GM23248 (cell line): Measurements from ENCODE around the gene SGPL1. TPM values are rescaled to one million over a fixed set of nuclear protein-coding genes. Genes with fewer than 3 reads are reported as not detected.

Experiments used
- DNase-seq: peaks from one replicate; pipeline ENCODE4 v3.0.0-alpha.2; 2015
- H2AFZ ChIP-seq: fragments of 200-600 bp; sonication (generic); 2 replicates; pipeline ENCODE4 v1.6.1; 2016; ENCODE audit warnings: antibody characterized with exemption
- H3F3A ChIP-seq: fragments of 200-600 bp; sonication (generic); 2 replicates; pipeline ENCODE4 v1.6.1; 2016; ENCODE audit warnings: mild to moderate bottlenecking, antibody characterized with exemption, mixed run types; ENCODE audit not compliant: insufficient read depth
- H3K27ac ChIP-seq: fragments of 200-600 bp; sonication (generic); 2 replicates; pipeline ENCODE4 v1.5.1; 2016; ENCODE audit warnings: mild to moderate bottlenecking
- H3K27me3 ChIP-seq: fragments of 200-600 bp; sonication (generic); replicated peaks from 2 replicates; pipeline ENCODE4 v1.6.1; 2016; ENCODE audit warnings: mild to moderate bottlenecking; ENCODE audit not compliant: insufficient read depth
- H3K36me3 ChIP-seq: fragments of 200-600 bp; sonication (generic); 2 replicates; pipeline ENCODE4 v1.6.1; 2016; ENCODE audit warnings: low read depth, mild to moderate bottlenecking
- H3K4me1 ChIP-seq: fragments of 200-600 bp; sonication (generic); 2 replicates; pipeline ENCODE4 v1.6.1; 2016; ENCODE audit warnings: mild to moderate bottlenecking; ENCODE audit not compliant: insufficient read depth
- H3K4me2 ChIP-seq: fragments of 200-600 bp; sonication (generic); one replicate; pipeline ENCODE4 v1.6.1; 2016; ENCODE audit warnings: mild to moderate bottlenecking; ENCODE audit not compliant: unreplicated experiment
- H3K4me3 ChIP-seq: fragments of 200-600 bp; sonication (generic); 2 replicates; pipeline ENCODE4 v1.5.1; 2016; ENCODE audit warnings: mild to moderate bottlenecking
- H3K79me2 ChIP-seq: fragments of 200-600 bp; sonication (generic); 2 replicates; pipeline ENCODE4 v1.6.1; 2016; ENCODE audit warnings: mild to moderate bottlenecking; ENCODE audit not compliant: insufficient read depth
- H3K9ac ChIP-seq: fragments of 200-600 bp; sonication (generic); 2 replicates; pipeline ENCODE4 v1.6.1; 2016; ENCODE audit warnings: mild to moderate bottlenecking
- H3K9me2 ChIP-seq: fragments of 200-600 bp; sonication (generic); 2 replicates; pipeline ENCODE4 v1.6.1; 2016; ENCODE audit warnings: mixed run types, mild to moderate bottlenecking, moderate library complexity; ENCODE audit not compliant: insufficient read depth
- H3K9me3 ChIP-seq: fragments of 200-600 bp; sonication (generic); one replicate; pipeline ENCODE4 v1.6.1; 2017; ENCODE audit warnings: low read depth
- H4K20me1 ChIP-seq: fragments of 200-600 bp; sonication (generic); 2 replicates; pipeline ENCODE4 v1.6.0; 2016; ENCODE audit not compliant: insufficient read depth
- EZH2 ChIP-seq: fragments of 200-600 bp; sonication (generic); IDR thresholded peaks from 2 replicates; pipeline ENCODE4 v1.6.1; 2018; ENCODE audit warnings: antibody characterized with exemption, mild to moderate bottlenecking; ENCODE audit not compliant: insufficient read depth, poor library complexity, severe bottlenecking
- EZH2phosphoT487 ChIP-seq: fragments of 200-600 bp; sonication (generic); IDR thresholded peaks from 2 replicates; pipeline ENCODE4 v1.6.1; 2018; ENCODE audit warnings: antibody characterized with exemption, moderate library complexity, mild to moderate bottlenecking, low read depth; ENCODE audit not compliant: insufficient read depth
- WGBS, 2 experiments: methylation state at CpG; one replicate each; pipeline ENCODE4 v1.1.6; 2015 to 2017; ENCODE audit warnings: low lambda C conversion rate in 2 of 2, low coverage in 1 of 2; ENCODE audit errors: missing lambda C conversion rate in 2 of 2; 5-methylcytosine and 5-hydroxymethylcytosine counted together
- in situ Hi-C: fragments of 300-500 bp; cut with MboI; formaldehyde crosslinking; loops from 2 replicates; pipeline ENCODE4 v1.15.0; 2020
- polyA plus RNA-seq: library from polyadenylated mRNA; unstranded; fragments of >200 nt; fragmentation: Nextera tagmentation; extraction: Ambion mirVana; gene quantifications from 2 replicates; pipeline ENCODE4 v1.2.1, GENCODE V29; 2016
- total RNA-seq: library from RNA; depleted of rRNA; stranded (reverse); fragments of >200 nt; shearing (Covaris generic); gene quantifications from 2 replicates; pipeline ENCODE4 v1.2.3, GENCODE V29; 2014

SGPL1 gene
- total and polyA plus RNA-seq, 2 experiments from 2014 or later, result 18.2 to 27.5 TPM

DNA sequence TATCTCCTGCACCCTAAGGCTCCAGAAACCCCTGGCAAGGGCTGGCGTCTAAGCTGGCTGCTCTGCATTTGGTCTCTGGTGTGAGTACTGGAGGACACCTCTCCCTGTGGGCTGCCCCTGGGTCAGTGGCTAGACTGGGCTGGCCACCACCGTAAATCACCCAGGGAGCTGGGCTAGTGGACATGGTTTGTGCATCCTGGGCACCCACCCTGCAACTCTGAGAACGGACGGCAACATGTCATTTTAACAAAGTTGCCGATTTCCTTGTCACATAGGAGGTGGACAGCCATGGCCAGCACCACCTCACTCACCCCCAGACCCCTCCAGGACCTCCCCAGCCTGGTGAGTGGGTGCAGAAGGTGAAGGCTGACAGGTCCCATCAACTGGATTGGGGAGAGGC is 99.5 kb downstream of the SGPL1 start:
- Histone ChIP-seq H3K4me1 (no peaks in the 10 kb centered on the region), H3K79me2 (no peaks in the 10 kb centered on the region), H3K36me3 (no peaks in the 10 kb centered on the region), H3F3A (no peaks in the 10 kb centered on the region), H3K4me2 (no peak overlapping the region), H3K27ac (no peak overlapping the region), H3K27me3 (peaks cover 50% of the 10 kb centered on the region), H3K9me3 (no peaks in the 10 kb centered on the region), H2AFZ (no peak overlapping the region), H3K9ac (no peak overlapping the region), H3K4me3 (no peak overlapping the region), H4K20me1 (no peaks in the 10 kb centered on the region), H3K9me2 (no peaks in the 10 kb centered on the region)
- no peak for TF ChIP-seq EZH2phosphoT487
- TF ChIP-seq EZH2, result no peak
- WGBS, 2 experiments, result 46 to 47% methylated on average over 5 of the region's 5 CpGs
- no peak for DNase-seq
- in situ Hi-C loops, result no loop called here

- WGBS, 2 experiments, result 85 to 87% methylated on average over 9 of the region's 9 CpGs
- Histone ChIP-seq H2AFZ (no peak overlapping the region), H3K9me3 (no peaks in the 10 kb centered on the region), H4K20me1 (no peaks in the 10 kb centered on the region), H3K27me3 (peaks cover 56% of the 10 kb centered on the region), H3F3A (no peaks in the 10 kb centered on the region), H3K9me2 (no peaks in the 10 kb centered on the region), H3K27ac (no peak overlapping the region), H3K79me2 (no peaks in the 10 kb centered on the region), H3K4me3 (no peak overlapping the region), H3K9ac (no peak overlapping the region), H3K4me2 (no peak overlapping the region), H3K4me1 (no peaks in the 10 kb centered on the region), H3K36me3 (no peaks in the 10 kb centered on the region)
- TF ChIP-seq EZH2 (no peak), EZH2phosphoT487 (no peak)
- no peak for DNase-seq
- in situ Hi-C loops, result no loop called here
Measured at GRCh38 chr10:70915806-70916205, 100.1 kb downstream of the SGPL1 start.

GRCh38 chr10:70916241-70916640 is 100.5 kb downstream of the SGPL1 start:
- no peaks in the 10 kb centered on the region for H3K9me2 ChIP-seq
- WGBS, 2 experiments, result 56 to 59% methylated on average over 6 of the region's 6 CpGs
- TF ChIP-seq EZH2phosphoT487, result no peak
- TF ChIP-seq EZH2, result no peak
- no peak overlapping the region for H3K27ac ChIP-seq
- no peaks in the 10 kb centered on the region for H3K79me2 ChIP-seq
- no peak for DNase-seq
- peaks cover 60% of the 10 kb centered on the region for H3K27me3 ChIP-seq
- no peak overlapping the region for H3K4me2 ChIP-seq
- no peaks in the 10 kb centered on the region for H3F3A ChIP-seq
- H4K20me1 ChIP-seq, result no peaks in the 10 kb centered on the region
- H3K36me3 ChIP-seq, result no peaks in the 10 kb centered on the region
- no peaks in the 10 kb centered on the region for H3K4me1 ChIP-seq
- no peak overlapping the region for H2AFZ ChIP-seq
- no peak overlapping the region for H3K9ac ChIP-seq
- no peak overlapping the region for H3K4me3 ChIP-seq
- no peaks in the 10 kb centered on the region for H3K9me3 ChIP-seq
- in situ Hi-C loops, result no loop called here

GRCh38 chr10:70917226-70917625 is 101.5 kb downstream of the SGPL1 start:
- Histone ChIP-seq H3K9me2 (no peaks in the 10 kb centered on the region), H3K4me1 (no peaks in the 10 kb centered on the region), H4K20me1 (no peaks in the 10 kb centered on the region), H3K9me3 (no peaks in the 10 kb centered on the region), H3K4me2 (no peak overlapping the region), H3K36me3 (no peaks in the 10 kb centered on the region), H3K9ac (no peak overlapping the region), H3F3A (no peaks in the 10 kb centered on the region), H3K79me2 (no peaks in the 10 kb centered on the region), H3K27ac (no peak overlapping the region), H3K4me3 (no peak overlapping the region), H2AFZ (no peak overlapping the region), H3K27me3 (peaks cover 67% of the 10 kb centered on the region)
- WGBS, 2 experiments, result 37 to 57% methylated on average over 5 of the region's 5 CpGs
- TF ChIP-seq EZH2phosphoT487, result no peak
- no peak for DNase-seq
- in situ Hi-C loops, result no loop called here

DNA sequence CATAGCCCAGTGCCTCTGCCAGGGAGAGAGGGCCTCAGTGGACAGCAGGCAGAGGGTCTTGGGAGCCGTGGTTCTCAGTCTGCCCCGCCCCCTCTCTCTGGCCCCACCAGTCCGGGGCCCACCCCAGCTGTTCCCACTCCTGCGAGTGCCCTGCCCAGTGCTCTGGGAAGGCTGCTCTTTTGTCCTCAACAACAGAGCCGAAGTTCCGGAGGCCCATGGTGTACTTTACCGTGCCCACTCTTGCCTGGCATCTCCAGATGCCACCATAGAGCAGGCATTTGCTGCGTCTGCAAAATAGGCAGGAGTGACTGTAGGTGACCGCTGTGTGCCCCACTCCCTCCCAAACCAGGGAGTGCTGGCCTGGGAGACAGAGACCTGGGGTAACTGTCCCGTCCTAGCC is 101.9 kb downstream of the SGPL1 start:
- H3K27ac ChIP-seq, result no peak overlapping the region
- H3K4me3 ChIP-seq, result no peak overlapping the region
- H3K79me2 ChIP-seq, result no peaks in the 10 kb centered on the region
- no peaks in the 10 kb centered on the region for H3K9me2 ChIP-seq
- H3K36me3 ChIP-seq, result no peaks in the 10 kb centered on the region
- H2AFZ ChIP-seq, result no peak overlapping the region
- H4K20me1 ChIP-seq, result no peaks in the 10 kb centered on the region
- no peaks in the 10 kb centered on the region for H3K4me1 ChIP-seq
- H3F3A ChIP-seq, result no peaks in the 10 kb centered on the region
- no peaks in the 10 kb centered on the region for H3K9me3 ChIP-seq
- WGBS, 2 experiments, result 58 to 78% methylated on average over 9 to 10 of the region's 10 CpGs
- in situ Hi-C loops, result no loop called here
- no peak overlapping the region for H3K4me2 ChIP-seq
- peaks cover 67% of the 10 kb centered on the region for H3K27me3 ChIP-seq
- H3K9ac ChIP-seq, result no peak overlapping the region
- no peak for DNase-seq
- TF ChIP-seq EZH2 (no peak), EZH2phosphoT487 (no peak)
